Endothelial cell of umbilical vein (primary cell): ENCODE data around the gene LAMB4. TPM values are rescaled to one million over a fixed set of nuclear protein-coding genes. Genes with fewer than 3 reads are reported as not detected.

Experiments
- BruUV-seq: library from RNA; stranded (reverse); fragments of 400-500 nt; replicated peaks from 2 replicates; lab custom pipeline; 2021; lab: Mats Ljungman, UMichigan
- CTCF ChIA-PET: fragments of 300-600, 350-600 bp; sonication (Branson Sonifier 250); formaldehyde crosslinking; loops from one replicate; lab custom pipeline; 2021; ENCODE audit warnings: antibody characterized with exemption, inconsistent platforms; lab: Charles Lee
- POLR2A ChIA-PET: fragments of 300-600, 350-600 bp; sonication (Branson Sonifier 250); formaldehyde crosslinking; loops from one replicate; lab custom pipeline; 2021; ENCODE audit warnings: antibody characterized with exemption, inconsistent platforms; lab: Charles Lee
- DNase-seq: peaks from one replicate; pipeline ENCODE4 v3.0.0-alpha.2; 2011; ENCODE audit warnings: low read depth, low spot score
- FAIRE-seq: peaks from 2 replicates; lab custom pipeline; 2011; peaks lifted over from hg19 to GRCh38; lab: Jason Lieb, UNC
- H2AFZ ChIP-seq: 2 replicates; pipeline ENCODE4 v1.6.0; 2012; ENCODE audit warnings: low read depth, low read length, control low read depth, inconsistent platforms
- H3K27ac ChIP-seq: 2 replicates; pipeline ENCODE4 v1.5.1; 2011; ENCODE audit warnings: low read depth, mild to moderate bottlenecking, control low read depth, low read length, moderate library complexity; ENCODE audit not compliant: insufficient read depth
- H3K27me3 ChIP-seq, 2 experiments: 2 replicates each; pipeline versions ENCODE4 v1.6.0 to v1.6.1; 2011; ENCODE audit warnings: low read length in 2 of 2, mixed read lengths in 1 of 2; ENCODE audit not compliant: control insufficient read depth in 2 of 2, insufficient read depth in 2 of 2
- H3K36me3 ChIP-seq, 2 experiments: 2 replicates in 1 of 2; 3 replicates in 1 of 2; pipeline ENCODE4 v1.5.1; 2011; ENCODE audit warnings: low read length in 2 of 2, mild to moderate bottlenecking in 1 of 2, moderate library complexity in 1 of 2; ENCODE audit not compliant: control insufficient read depth in 2 of 2, insufficient read depth in 2 of 2; ENCODE audit errors: extremely low read depth in 1 of 2
- H3K4me1 ChIP-seq: 3 replicates; pipeline ENCODE4 v1.5.1; 2011; ENCODE audit warnings: mild to moderate bottlenecking, low read length; ENCODE audit not compliant: control insufficient read depth, insufficient read depth; ENCODE audit errors: extremely low read depth
- H3K4me2 ChIP-seq: 2 replicates; pipeline ENCODE4 v1.6.1; 2011; ENCODE audit warnings: low read length, control low read depth, mixed read lengths; ENCODE audit not compliant: insufficient read depth
- H3K4me3 ChIP-seq, 3 experiments: fragments of 200-600 bp in 1 of 3; sonication (generic), shearing (Covaris generic) in 1 of 3; replicated peaks in 1 of 3; 2 replicates each; pipeline ENCODE4 v1.5.1; 2011 to 2016; ENCODE audit warnings: control low read depth in 3 of 3, low read length in 3 of 3, mild to moderate bottlenecking in 2 of 3, inconsistent platforms in 1 of 3, low read depth in 1 of 3, moderate library complexity in 1 of 3; ENCODE audit not compliant: insufficient read depth in 1 of 3
- H3K79me2 ChIP-seq: 2 replicates; pipeline ENCODE4 v1.6.0; 2012; ENCODE audit warnings: low read length, inconsistent platforms; ENCODE audit not compliant: control insufficient read depth, insufficient read depth
- H3K9ac ChIP-seq: replicated peaks from 2 replicates; pipeline ENCODE3; 2011; ENCODE audit warnings: low read length, control low read depth; ENCODE audit not compliant: insufficient read depth; ENCODE audit errors: extremely low read depth
- H3K9me1 ChIP-seq: replicated peaks from 3 replicates; pipeline ENCODE4 v1.6.0; 2011; ENCODE audit warnings: mild to moderate bottlenecking, low read length; ENCODE audit not compliant: control insufficient read depth, insufficient read depth; ENCODE audit errors: extremely low read depth
- H3K9me3 ChIP-seq: replicated peaks from 2 replicates; pipeline ENCODE4 v1.5.1; 2012; ENCODE audit warnings: low read length, inconsistent platforms; ENCODE audit not compliant: control insufficient read depth, insufficient read depth
- H4K20me1 ChIP-seq: replicated peaks from 2 replicates; pipeline ENCODE3; 2011; ENCODE audit warnings: mild to moderate bottlenecking, low read length; ENCODE audit not compliant: control insufficient read depth, insufficient read depth; ENCODE audit errors: extremely low read depth
- CTCF ChIP-seq, 2 donors: IDR thresholded peaks; 1 replicate in 1 of 2; 2 replicates in 1 of 2; pipeline ENCODE4 v1.5.1; 2011; ENCODE audit warnings: low read length in 2 of 2, mild to moderate bottlenecking in 2 of 2, moderate library complexity in 2 of 2, control low read depth in 1 of 2, inconsistent platforms in 1 of 2, low read depth in 1 of 2; ENCODE audit not compliant: insufficient read depth in 1 of 2; ENCODE audit errors: extremely low read depth in 1 of 2
- EZH2 ChIP-seq: IDR thresholded peaks from 2 replicates; pipeline ENCODE4 v1.6.1; 2012; ENCODE audit warnings: borderline replicate concordance, low read depth, mild to moderate bottlenecking, moderate library complexity, low read length, inconsistent platforms; ENCODE audit not compliant: severe bottlenecking
- FOS ChIP-seq: IDR thresholded peaks from 2 replicates; pipeline ENCODE4 v1.6.1; 2011; ENCODE audit warnings: mild to moderate bottlenecking, low read length, moderate library complexity, borderline replicate concordance; ENCODE audit not compliant: insufficient read depth
- GATA2 ChIP-seq: IDR thresholded peaks from 2 replicates; pipeline ENCODE4 v1.7.0; 2011; ENCODE audit warnings: low read depth, mild to moderate bottlenecking, moderate library complexity, mixed read lengths, low read length; ENCODE audit not compliant: insufficient read length, insufficient read depth
- JUN ChIP-seq: IDR thresholded peaks from 2 replicates; pipeline ENCODE4 v1.6.1; 2011; ENCODE audit warnings: borderline replicate concordance, low read depth; ENCODE audit not compliant: insufficient read length, insufficient read depth
- MYC ChIP-seq: IDR thresholded peaks from one replicate; pipeline ENCODE4 v1.6.1; 2011; ENCODE audit warnings: mild to moderate bottlenecking, low read depth, low read length
- POLR2A ChIP-seq: IDR thresholded peaks from 2 replicates; pipeline ENCODE4 v1.6.1; 2012; ENCODE audit warnings: low read depth, mild to moderate bottlenecking, control low read depth, low read length
- POLR2AphosphoS5 ChIP-seq: IDR thresholded peaks from 2 replicates; pipeline ENCODE4 v1.6.1; 2012; ENCODE audit warnings: low read depth, mild to moderate bottlenecking, control low read depth, low read length, moderate library complexity; ENCODE audit not compliant: insufficient read depth
- dilution Hi-C: fragments of 300-500 bp; cut with MboI; formaldehyde crosslinking; loops from one replicate; pipeline ENCODE4 v1.15.0; 2019; ENCODE audit warnings: low sequenced_read_pairs; ENCODE audit not compliant: extremely low pct_ligation_motif_present
- intact Hi-C: fragments of 100-400 bp; cut with micrococcal nuclease; formaldehyde crosslinking; loops from one replicate; pipeline ENCODE4 v1.10.0; 2022
- polyA plus RNA-seq, 4 experiments: library from polyadenylated mRNA; depleted of rRNA in 3 of 4; stranded (reverse) in 3 of 4; unstranded in 1 of 4; fragments of >200 nt; gene quantifications; 2 replicates each; pipeline versions ENCODE4 v1.2.1 to v1.2.3, GENCODE V29; 2011 to 2012; ENCODE audit warnings: missing spikeins in 1 of 4
- total RNA-seq: library from RNA; stranded (reverse); gene quantifications from 2 replicates; pipeline ENCODE4 v1.2.3, GENCODE V29; 2021
- TF ChIP-seq, protein P1 (sequence below): IDR thresholded peaks from 2 replicates; pipeline ENCODE4 v1.6.1; 2011; ENCODE audit not compliant: insufficient read depth, insufficient read length

Gene LAMB4
- total and polyA plus RNA-seq, 2 donors (not counting 3 experiments of a cell fraction or from before 2014, with no cell fraction given) = 0.15 to 0.20 TPM

- FAIRE-seq (no peak), DNase-seq (no peak)
- Histone ChIP-seq H3K4me3 (no peak overlapping the region), H3K9ac (no peak overlapping the region), H4K20me1 (no peaks in the 10 kb centered on the region), H3K4me1 (no peaks in the 10 kb centered on the region), H3K9me3 (no peaks in the 10 kb centered on the region), H3K27me3 (no peaks in the 10 kb centered on the region), H3K4me2 (no peak overlapping the region), H3K79me2 (no peaks in the 10 kb centered on the region), H3K9me1 (no peaks in the 10 kb centered on the region), H2AFZ (no peak overlapping the region), H3K36me3 (no peaks in the 10 kb centered on the region), H3K27ac (no peak overlapping the region)
- no TSS peak for BruUV-seq
- TF ChIP-seq POLR2A (no peak), MYC (no peak), GATA2 (no peak), EZH2 (no peak), FOS (no peak), JUN (no peak), POLR2AphosphoS5 (no peak), CTCF (IDR thresholded peaks at IDR 0.05; ENCODE audit: extremely low read depth in 1 of 2, insufficient read depth in 1 of 2, low read depth in 1 of 2, low read length in 2 of 2) (no peak)
- TF ChIP-seq, protein P1, sequence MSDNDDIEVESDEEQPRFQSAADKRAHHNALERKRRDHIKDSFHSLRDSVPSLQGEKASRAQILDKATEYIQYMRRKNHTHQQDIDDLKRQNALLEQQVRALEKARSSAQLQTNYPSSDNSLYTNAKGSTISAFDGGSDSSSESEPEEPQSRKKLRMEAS = no peak
- intact Hi-C loops = no loop called here
- CTCF ChIA-PET = interaction anchor here (1.0 to 1.6 kb wide), 3 partner anchors 15 to 59 kb away, joined by 3 to 5 read pairs (median 3); no protein-coding TSS in a partner anchor
- dilution Hi-C loops = no loop called here
- POLR2A ChIA-PET = no interaction called here
These were observed 92.4 kb downstream of the LAMB4 start for GRCh38 chr7:108037741-108038140.
